Right forelimb (tissue), 1 donor: ENCODE data around the gene SELENOT.
"Not testable (repeated sequence)": the region's sequence is repeated elsewhere in the genome, so short reads cannot be mapped to it uniquely, and the experiment has no call there.

Experiments used
- DNase-seq: peaks from one replicate; pipeline ENCODE4 v3.0.0-alpha.2; 2018

The SELENOT gene

DNA sequence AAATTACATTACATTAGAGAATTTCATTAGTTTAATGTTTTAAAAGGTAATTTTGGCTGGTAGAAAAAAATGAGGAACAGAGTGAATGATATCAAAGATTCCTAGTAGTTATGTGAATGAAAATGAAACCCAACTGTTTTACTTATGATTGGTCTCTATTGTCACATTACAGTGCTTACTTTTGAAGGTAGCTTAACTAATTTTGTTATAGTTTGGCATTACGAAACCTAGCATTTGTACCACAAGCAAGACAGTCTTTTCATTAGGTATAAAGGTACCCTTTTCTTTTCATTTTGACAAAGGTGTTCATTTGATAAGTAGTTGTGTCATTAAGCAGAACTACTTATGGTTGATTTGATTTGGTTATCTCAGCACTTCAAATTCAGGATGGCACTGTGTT is 6.9 kb downstream of the SELENOT start:
- DNase-seq = no peak

DNA sequence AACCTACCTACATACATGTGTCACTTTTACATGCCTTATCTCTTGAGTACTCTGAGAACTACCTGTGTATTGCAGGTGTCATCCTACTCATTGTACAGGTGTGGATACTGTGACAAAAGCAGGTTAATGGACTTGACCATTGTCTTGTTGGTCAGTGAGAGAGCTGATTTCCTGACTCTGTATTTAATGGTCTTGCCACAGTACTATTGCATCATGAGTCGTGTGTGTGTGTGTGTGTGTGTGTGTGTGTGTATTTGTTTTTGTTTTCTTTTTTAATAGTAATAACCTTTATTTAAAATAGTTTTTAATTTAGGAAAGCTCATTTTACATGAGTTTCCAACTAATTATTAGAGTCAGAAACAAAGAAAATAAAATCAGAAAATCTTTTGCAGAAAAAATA is 7.7 kb downstream of the SELENOT start:
- no peak for DNase-seq

DNA sequence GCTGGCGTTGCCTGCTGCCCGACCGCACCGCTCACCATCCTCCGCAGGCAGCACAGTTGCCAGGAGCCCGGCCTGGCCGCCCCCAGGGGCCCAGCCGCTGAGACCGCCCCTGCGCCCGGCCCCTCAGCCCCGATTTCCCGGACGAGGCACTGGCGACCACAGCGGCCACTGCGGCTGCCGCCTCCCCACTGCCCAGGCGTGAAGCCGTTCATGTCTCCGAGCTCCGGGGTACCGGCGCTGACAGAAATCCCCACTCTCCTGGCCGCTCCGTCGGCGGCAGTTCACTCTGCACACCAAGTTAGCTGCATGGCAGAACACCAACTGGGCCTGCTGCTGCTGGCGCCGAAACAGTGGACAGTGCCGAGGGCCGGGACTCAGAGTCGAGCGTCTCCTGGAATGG is 8.5 kb downstream of the SELENOT start:
- no peak for DNase-seq

DNA sequence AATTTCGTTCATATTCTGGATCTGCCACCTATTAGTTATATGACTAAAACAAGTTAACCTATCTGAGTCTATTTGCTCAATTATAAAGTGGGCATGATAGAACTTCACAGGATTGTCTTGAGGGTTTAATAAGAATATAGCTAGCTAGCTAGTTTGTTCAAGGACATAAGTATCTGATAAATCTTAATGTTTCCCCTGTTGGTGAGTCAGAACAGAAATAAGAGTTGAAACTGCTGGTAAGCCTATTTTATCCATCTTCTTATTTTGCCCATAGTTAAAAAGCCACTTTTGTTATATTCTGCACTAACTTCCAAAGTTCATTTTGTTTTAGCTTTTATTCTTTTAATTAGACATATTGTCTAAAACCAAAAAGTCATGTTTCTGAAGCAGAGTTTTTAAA is 9.4 kb downstream of the SELENOT start:
- DNase-seq = no peak

DNA sequence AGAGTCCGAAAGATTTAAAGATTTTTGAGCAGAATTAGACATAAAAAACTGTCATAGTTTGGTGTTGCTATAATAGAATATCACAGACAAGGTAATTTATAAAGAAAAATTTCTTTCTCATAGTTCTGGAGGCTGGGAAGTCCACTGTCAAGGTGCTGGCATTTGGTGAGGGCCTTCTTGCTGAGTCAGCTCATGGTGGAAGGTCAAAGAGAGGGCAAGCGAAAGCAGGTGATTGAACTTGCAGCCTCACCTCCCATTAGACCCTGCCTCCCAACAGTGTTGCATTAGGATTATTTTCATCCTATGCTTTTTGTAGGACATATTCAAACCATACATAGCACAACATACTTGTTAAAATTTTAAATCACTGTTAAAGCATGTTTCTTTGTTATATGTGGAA is 9.9 kb downstream of the SELENOT start:
- DNase-seq = no peak

DNA sequence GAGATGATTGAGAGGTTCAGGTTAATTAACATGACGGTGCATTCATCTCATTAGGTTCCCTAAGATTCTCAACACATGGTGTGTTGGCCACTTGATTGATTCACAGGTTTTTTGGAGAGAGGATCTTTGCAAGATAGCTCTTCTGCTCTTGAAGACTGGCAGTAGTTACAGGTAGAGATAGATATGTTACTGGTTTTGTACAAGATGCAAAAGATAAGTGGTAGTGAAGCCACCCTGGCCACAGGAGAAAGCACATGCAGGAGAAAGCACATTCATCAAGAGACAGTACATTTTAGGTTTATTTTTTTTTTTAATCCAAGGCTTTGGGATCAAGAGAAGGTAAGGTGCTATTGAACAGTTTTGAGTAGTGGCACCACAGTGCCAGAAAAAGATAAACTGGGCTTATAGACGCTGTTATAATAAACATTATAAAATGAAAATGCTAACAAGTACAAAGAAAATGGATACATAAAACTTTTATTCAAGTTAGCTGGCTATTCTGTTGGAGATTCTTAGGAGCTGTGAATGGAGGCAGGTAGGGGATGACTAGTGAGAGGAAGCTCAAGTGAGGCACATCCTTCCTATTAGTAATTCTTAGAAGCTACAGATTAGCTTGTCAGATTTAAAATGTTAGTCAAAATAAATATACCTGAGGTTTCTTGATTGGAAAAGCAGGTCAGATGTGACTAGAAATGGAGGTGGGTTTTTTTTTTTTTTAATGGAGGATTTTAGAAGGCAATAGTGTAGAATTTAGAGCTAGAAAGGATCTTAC is 10.8 kb downstream of the SELENOT start:
- DNase-seq = no peak

DNA sequence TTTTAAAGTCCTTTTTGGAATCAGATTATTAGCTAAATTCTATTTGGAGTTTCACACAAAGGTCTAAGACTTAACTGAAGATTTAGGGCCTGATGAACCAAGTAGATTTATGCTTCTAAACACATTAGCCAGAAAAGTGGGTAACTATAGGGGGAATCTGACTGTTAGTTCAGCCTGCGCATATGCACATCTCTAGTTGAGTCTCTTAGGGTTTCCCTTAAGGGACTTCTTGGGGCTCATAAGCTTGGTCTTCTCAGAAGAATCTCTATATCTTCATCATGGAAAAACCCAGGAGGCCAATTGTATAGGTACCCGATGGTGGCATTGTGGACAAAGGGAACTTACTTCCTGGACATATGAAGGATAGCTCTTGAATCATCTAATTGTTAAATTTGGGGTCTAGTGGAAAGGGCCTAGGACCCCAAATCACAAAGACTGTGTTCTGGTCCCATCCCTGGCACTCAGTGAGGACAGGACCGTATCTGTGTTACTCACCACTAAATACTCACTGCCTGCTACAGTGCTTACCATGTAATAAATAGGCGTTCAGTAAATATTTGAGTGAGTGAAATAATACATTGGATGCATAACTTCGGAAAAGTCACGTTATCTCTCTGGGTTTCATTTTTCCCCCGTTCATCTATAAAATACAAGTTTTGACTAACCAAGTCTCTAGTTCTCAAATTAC is 17.0 kb downstream of the SELENOT start:
- no peak for DNase-seq

DNA sequence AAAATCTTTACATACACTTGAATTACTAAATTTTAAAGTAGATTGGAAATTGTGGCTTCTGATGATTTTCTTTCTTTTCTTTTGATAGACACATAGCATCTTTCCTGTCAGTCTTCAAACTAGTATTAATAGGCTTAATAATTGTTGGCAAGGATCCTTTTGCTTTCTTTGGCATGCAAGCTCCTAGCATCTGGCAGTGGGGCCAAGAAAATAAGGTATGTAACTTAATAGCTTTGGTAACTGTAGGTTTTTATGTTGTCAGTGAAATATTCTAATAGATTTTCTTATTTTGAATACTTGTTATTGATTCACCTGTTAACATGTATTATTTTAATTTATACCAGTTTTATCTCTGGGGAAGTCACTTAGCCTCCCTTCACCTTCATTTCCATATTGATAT is 19.8 kb downstream of the SELENOT start:
- not testable (repeated sequence) for DNase-seq

DNA sequence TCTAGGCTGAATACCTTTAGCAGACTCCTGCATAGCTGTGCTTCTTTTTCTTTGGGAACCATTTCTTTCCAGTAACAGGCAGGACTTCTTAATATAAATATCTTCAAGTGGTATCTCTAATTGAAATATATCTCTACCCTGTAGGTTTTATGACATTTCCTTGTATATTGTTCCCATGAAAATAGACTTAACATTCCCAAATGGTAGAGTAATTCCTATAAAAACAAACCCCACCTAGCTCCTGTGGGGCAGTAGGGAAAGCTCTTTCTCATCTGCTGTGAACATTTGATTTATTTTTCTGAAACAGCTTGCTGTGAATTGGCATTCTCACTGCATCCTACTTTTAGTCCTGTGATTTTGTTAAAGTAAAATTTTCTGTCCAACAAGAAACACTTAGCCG is 20.8 kb downstream of the SELENOT start:
- DNase-seq = no peak

DNA sequence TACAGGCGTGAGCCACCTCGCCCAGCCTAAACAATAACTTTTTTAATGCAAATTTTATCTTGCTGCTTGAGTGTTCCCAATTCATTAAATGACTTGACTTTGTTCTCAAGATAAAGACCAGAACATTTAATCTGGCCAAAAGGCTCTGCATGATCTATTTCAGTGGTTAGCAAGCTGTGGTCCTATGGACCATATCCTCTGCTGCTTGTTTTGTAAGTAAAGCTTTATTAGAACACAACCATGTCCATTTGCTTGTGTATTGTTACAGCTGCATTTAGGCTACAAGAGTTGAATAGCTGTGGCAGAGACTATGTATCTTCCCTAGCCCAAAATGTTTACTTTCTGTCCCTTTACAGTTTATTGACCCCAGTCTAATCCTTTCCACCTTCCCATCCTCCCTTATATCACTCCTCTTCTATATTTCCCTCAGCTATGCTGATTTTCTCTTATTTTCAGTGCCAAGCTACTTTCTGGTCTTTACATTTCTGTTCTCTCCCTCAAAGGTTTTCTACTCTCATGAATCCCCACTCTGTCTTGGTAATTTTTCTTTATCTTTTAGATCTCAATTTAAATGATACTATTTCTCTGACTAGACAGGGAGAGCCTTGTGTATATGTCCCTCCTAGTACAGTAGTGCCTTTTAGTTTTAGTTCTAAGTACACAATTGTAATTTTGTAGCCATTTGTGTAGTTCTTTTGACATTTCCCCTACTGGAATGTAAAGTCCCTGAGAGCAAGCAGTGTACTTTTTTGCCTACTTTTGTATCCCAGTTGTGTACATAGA is 23.2 kb downstream of the SELENOT start:
- no peak for DNase-seq

DNA sequence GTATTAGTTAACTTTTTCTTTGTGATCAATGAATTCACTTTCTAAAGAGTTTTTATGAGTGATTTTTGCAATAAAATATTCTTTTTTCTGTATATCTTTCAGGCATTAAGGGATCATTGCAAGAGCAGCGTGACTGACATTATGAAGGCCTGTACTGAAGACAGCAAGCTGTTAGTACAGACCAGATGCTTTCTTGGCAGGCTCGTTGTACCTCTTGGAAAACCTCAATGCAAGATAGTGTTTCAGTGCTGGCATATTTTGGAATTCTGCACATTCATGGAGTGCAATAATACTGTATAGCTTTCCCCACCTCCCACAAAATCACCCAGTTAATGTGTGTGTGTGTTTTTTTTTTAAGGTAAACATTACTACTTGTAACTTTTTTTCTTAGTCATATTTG is 24.4 kb downstream of the SELENOT start:
- DNase-seq = no peak

DNA sequence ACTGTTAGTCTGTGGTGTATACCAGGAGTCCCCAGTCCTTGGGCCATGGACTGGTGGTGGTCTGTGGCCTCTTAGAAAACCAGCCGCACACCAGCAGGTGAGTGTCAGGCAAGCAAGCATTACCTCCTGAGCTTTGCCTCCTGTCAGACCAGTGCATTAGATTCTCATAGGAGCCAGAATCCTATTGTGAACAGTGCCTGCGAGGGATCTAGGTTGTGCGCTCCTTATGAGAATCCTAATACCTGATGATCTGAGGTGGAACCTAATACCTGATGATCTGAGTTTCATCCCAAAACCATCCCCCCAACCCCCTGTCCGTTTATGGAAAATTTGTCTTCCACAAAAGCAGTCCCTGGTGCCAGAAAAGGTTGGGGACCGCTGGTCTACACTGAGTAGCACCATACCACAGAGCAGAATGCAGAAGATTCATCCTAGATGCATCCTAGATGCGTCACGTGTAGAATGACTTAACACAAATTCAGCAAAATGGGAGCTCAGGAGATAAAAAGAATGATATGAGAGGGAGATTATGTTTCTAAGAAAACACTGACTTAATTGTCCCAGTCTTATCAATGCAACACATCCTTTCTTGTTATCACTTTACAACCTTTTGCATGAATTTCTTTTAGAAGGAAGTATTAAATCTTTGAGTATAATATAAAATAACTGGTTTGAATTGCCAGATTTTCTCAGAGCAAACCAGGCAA is 28.5 kb downstream of the SELENOT start:
- DNase-seq = no peak

DNA sequence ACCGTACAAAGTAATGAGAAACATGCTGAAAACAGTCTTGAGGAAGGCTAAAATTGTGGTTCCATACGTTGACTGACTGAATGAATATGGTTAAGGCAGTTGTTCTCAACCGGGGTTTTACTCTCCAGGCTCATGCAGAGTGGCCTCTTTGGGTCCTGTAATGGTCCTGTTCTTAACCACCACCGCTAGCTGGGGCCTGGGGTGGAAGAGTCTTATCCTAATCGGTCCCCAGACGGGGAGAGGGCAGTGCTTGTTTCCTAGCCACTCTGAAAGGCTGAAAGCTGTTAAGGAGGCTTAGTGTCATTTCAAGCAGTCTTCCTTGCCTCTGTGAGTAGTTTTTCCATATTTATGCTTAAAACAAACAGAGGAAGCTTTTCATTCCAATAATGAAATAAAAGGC is 32.0 kb downstream of the SELENOT start:
- no peak for DNase-seq

DNA sequence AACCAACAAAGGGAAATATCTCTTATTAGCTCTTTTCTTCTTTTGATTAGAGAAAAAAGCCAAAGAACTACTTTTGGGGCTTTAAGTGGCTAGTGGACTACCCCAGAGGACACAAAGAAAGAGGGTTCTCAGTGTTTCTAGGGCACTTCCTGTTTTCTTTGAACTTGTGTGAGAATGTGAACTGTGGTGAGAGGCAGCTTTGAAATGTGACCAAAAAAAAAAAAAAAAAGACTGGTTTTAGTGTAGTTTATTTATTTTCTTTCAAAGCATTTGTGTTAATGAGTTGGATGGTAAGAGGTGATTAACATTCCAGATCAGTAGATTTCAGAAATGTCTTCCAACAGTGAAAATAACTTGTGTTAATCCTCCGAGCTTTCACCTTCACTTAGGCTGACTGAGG is 32.4 kb downstream of the SELENOT start:
- no peak for DNase-seq

DNA sequence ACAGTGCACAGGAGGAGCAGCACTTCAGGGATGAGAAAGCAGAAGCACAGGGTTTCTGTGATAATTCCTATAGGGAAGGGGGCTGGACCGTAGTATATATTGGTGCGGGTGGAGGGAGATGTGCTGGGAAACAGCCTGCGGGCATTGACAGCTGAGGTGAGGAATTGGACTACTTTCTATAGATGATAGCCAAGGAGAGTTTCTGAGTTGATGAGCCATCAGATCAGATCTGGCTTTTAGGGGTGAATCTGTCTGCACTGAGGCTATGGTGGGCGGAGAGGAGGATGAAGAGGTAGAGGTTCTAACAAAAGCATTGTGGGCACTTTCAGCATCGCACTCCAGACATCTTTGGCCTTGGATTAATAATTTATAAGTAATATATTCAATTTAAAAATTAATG is 33.1 kb downstream of the SELENOT start:
- DNase-seq = no peak

DNA sequence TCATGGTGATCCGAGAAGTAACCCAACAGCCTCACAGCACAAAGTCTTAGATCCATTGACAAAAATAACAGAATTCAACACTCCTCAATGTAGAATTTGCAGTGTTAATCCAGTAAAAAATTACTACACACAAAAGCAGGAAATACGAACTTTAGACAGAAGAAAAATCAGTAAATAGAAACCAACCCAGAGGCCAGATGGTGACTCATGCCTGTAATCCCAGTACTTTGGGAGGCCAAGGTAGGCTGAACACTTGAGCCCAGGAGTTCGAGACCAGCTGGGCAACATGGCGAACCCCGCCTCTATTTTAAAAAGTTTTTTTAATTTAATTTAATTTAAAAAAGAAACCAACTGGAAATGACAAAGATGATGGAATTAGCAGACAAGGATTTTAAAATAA is 36.1 kb downstream of the SELENOT start:
- no peak for DNase-seq

DNA sequence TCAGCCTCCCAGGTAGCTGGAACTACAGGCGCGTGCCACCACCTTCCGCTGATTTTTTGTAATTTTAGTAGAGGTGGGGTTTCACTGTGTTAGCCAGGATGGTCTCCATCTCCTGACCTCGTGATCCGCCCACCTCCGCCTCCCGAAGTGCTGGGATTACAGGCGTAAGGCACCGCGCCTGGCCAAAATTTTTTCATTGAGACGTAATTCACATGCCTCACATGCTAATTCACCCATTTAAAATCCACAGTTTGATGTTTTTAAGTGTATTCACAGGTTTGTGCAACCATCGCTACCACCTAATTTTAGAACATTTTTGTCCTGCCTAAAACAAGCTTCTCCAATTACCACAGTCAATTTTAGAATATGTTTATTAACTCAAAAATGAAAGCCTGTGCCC is 37.1 kb downstream of the SELENOT start:
- DNase-seq = no peak

DNA sequence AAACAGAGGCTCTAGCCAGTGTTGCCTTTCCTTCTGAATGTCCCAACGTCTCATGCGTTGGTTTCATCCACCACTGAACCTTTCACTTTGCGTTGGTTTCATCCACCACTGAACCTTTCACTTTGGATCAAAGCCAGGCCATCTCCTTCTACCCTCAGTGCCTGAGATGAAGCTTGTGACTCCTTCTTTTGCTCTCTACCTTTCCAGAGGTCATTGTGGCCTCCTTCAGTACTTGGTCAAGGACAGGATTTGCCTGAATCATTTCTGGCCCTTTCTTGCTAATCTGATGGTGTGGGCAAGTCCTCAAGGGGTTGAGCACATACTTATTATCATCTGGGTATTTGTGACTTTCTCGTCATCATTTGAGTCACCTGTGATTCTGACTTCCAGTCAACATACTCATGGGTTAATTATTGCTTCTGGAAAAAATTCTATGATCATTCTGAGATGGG is 50.0 kb downstream of the SELENOT start:
- no peak for DNase-seq

DNA sequence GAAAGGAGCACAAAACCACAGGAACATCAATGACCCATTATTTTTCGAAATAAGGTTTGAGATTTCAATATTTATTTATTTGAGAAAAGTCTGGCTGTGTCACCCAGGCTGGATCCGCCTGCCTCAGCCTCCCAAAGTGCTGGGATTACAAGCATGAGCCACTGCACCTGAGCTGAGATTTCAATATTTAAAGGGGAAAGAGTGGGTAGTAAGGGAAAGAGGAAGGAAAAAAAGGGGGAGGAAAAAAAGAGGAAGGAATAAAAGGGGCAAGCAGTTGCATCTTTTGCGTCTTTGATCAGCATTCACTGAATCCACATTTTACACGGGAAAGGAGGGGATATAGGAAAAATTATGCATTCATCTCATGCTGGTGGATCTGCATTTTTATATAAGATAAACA is 53.2 kb downstream of the SELENOT start:
- no peak for DNase-seq

DNA sequence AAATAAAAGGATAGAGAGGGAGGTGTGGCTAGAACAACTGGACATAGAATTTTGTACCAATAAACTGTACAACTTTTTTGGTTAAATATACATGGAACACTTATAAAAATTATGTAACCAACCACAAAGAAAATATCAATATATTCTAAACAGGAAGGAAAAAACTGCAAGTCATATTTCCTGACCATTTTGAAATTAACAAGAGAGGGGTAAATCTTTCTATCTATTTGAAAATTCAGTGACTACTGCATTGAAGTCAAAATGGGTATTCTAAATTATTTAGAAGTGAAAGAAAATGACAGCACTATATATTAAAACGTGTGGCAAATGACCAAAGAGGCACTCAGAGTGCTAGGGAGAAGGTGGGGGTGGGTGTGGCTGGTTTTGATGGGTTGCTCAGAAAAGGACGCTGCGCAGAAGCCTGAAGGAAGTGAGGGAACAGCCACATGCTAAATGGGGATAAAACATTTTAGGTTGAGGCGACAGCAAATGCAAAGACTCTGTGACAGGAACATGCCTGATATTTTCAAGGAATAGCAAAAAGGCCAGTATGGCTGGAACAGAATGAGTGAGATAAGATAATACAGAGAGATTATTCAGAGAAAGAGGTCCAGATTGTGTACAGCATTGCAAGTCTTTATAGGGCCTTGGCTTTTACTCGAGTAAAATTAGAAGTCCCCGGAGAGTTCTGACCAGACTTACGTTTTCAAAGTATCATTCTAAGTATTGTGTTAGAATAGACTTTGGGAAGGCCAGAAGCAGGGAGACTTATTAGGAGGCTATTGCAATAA is 59.5 kb downstream of the SELENOT start:
- no peak for DNase-seq

DNA sequence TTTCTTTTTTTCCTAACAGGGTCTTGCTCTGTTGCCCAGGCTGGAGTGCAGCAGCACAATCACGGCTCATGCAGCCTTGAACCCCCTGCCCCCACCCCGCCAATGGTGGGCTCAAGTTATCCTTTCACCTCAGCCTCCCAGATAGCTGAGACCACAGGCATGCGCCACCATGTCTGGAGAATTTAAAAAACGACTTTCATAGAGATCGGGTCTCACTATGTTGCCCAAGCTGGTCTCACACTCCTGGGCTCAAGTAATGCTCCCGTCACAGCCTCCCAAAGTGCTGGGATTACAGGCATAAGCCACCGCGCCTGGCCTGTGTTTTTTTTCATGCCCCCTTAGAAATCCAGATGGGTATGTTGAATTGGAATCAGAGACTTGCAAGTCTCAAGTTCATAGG is 60.3 kb downstream of the SELENOT start:
- no peak for DNase-seq

DNA sequence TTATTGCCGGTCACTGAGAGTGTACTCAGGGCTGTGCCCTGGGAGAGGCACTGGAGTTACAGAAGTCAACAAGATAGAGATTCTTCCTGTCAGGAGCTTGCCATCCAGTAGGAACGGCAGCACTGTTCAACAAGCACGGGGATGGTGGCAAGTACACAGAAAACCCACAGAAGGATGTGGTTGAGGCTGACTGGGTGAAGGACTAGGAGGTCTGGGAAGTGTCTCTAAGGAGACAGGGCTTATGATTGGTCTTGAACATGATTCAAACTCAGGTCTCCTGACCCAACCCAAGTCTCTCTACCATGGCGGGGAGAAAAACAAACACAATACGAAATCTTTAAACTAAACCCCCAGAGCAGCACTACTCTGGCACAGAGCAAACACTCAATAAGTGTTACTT is 63.0 kb downstream of the SELENOT start:
- DNase-seq = no peak
